NK-92 (cell line): ENCODE results near the gene KCNK13.
"Not testable (repeated sequence)": the region's sequence is repeated elsewhere in the genome, so short reads cannot be mapped to it uniquely, and the experiment has no call there.

Experiments
- DNase-seq: peaks from one replicate; lab custom pipeline; 2025; ENCODE audit not compliant: unreplicated experiment; lab: John Stamatoyannopoulos, UW

The KCNK13 gene

DNA sequence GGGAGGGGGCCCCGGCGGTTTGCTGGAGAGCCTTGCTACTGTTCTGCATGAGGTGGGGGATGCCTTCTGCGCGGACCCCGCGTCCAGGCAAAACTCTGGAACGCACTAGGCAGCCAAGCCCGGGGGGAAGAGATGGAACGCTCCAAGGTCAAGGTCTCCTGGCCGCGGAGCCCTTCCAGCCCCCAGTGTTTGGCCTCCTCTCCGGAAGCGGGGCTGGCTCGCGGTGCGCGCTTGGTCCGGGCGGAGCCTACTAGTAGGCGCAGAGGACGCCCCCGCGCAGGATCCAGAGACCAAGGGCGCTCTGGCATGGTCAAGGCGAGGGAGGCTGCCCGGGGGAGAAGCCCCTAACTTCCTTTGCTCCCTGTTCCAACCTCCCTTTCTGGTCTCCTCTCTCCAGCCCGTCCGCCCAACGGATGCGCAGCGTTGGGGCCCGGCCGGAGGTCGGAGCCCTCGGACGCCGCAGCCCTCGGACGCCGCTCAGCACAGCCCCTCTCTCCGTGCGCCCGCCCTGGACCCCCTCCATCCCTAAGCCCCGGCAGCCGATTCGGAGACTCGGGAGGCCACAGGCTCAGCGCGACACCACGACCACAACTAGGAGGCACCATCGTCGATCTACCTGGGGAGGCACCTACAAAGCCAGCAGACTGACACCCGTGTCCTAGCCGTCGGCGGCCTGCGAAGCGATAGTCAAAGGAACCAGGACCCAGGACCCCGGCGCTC, 669 bp upstream of the KCNK13 start:
- no peak for DNase-seq

DNA sequence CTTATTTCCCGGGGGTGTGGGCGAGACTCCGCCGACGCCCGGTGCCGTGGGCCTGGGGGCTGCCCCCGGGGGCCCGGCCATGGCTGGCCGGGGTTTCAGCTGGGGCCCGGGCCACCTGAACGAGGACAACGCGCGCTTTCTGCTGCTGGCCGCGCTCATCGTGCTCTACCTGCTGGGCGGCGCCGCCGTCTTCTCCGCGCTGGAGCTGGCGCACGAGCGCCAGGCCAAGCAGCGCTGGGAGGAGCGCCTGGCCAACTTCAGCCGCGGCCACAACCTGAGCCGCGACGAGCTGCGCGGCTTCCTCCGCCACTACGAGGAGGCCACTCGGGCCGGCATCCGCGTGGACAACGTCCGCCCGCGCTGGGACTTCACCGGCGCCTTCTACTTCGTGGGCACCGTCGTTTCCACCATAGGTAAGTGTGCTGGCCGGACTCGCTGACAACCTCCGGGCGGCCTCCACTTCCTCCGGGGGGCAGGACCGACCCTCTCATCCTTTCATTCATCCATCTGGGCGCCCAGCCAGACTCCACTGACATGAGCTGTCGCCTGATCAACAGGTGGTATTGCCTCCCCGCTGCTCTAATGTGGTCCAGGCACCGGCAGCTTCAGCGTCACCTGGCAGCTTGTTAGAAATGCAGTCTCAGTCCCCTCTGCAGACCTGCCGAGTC, 467 bp downstream of the KCNK13 start:
- DNase-seq, result no peak

DNA sequence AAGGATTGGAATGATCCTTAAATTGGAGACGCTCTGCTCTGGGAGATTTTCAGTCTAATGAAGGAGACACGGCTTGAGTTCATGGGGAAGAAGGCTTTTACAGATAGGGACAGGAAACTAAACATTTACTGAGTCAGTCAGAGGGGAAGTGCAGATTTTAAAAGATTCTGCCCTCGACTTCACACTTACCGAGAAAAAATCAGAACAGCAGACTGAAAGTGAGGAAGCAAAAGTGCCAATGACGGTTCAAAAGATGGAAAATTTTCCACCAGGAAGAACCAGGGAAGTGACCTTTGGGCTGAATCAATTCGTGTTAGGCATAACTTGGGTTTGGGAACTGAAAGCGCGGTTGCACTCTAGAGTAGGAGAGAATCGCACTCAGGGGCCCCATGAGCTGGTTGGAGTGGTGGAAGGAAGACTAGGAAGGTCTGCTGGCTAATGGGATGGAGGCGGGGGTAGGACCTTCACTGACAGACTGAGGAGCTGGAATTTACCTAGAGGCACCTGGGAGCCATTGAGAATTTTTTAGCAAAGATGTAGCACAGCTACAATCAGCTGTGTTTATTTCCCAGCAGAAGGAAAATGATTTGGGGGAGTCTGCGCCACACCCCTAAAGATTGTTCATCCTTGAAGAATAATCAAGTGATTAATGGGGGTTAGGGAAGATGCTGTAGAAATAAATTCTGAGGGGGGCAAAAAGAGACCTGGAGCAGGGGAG, 1.2 kb downstream of the KCNK13 start:
- no peak for DNase-seq

- no peak for DNase-seq
Measured at GRCh38 chr14:90072350-90072749, 10.6 kb downstream of the KCNK13 start.

DNA sequence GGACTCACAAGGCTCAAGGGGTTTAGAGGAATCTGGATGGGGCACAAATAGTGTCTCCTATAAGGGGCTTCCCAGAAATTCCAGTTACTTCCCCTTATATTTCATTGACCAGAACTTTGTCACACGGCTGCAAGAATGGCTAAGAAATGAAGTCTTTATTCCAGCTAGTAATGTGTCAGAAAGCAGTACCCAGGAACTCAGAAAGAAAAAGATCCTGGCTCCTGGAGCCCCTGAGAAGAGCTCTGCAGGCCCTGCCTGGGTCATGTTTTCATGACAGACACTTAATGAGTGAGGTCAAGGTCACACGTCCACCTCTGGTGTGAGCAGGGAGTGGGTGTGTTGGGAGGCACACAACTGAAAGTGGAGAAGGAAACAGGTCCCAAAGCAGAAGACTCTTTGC, 17.8 kb downstream of the KCNK13 start:
- DNase-seq, result no peak

GRCh38 chr14:90087433-90087832, 25.6 kb downstream of the KCNK13 start:
- no peak for DNase-seq

DNA sequence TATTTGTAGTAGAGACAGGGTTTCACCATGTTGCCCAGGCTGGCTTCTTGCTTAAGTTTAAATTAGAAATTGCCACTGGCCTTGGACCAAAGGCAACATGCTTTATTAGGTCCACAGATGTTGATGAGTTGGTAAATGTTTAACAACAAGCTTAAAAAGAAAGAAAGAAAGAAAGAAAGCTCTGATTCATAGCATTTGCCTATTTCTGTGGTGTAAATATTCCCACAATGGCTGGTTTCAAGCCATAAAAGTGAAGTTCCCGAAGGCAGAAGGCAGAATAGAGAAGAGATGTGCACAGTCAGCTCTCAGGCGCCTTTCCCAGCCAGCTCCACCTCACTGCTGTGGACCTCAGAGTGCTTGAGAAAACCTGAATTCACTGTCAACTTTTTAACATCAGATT, 26.4 kb downstream of the KCNK13 start:
- DNase-seq, result no peak

DNA sequence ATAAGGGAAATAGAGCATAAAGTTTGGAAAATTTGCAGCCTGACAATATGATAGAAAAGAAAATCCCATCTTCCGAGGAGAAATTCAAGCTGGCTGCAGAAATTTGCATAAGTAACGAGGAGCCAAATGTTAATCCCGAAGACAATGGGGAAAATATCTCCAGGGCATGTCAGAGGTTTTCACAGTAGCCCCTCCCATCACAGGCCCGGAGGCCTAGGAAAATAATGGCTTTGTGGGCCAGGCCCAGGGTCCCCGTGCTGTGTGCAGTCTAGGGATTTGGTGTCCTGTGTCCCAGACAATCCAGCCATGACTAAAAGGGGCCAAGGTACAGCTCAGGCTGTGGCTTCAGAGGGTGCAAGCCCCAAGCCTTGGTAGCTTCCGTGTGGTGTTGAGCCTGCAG, 27.7 kb downstream of the KCNK13 start:
- not testable (repeated sequence) for DNase-seq

DNA sequence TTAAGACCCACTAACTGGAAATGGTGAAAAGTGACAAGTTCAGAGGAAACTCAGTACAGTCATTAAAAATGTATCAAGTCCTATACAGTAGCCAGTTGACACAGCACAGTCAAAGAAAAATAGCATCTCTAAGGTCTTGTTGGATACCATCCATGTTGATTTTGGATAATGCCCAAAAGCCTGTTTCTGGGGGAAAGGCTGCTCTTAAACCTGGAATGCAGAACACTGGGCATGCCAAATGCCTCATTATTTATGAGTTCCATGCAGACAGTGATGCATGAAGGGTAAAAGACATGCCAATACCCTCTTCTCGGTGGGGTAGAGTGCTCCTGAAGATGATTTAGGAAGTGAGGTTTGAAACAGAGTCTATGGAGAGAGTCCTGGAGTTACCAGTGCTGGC, 29.6 kb downstream of the KCNK13 start:
- no peak for DNase-seq

GRCh38 chr14:90093942-90094595, 32.3 kb downstream of the KCNK13 start:
- no peak for DNase-seq

- DNase-seq, result no peak
Measured at GRCh38 chr14:90095096-90095495, 33.3 kb downstream of the KCNK13 start.

GRCh38 chr14:90096566-90096965, 34.8 kb downstream of the KCNK13 start:
- DNase-seq, result no peak

GRCh38 chr14:90103808-90104207, 42.0 kb downstream of the KCNK13 start:
- no peak for DNase-seq

GRCh38 chr14:90105756-90106155, 44.0 kb downstream of the KCNK13 start:
- no peak for DNase-seq

DNA sequence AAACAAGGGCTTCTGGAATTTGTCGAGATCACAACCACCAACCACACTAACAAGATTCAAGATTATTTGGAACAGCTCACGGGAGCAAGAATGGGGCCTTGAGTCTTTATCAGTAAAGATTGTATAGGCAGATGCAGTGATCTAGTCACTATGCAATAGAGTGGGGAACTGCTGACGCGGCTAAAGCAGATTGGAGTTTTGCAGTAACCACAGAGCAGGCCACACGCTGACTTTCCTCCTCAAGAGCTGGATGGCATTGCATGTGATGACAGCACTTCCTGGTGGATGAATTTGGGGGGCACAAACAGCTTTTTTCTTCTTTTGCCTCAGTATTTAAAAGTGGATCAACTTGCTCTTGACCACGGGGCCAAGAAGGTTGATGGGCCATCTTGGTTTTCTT, 46.0 kb downstream of the KCNK13 start:
- DNase-seq, result no peak

- DNase-seq, result no peak
Measured at GRCh38 chr14:90109858-90110257, 48.1 kb downstream of the KCNK13 start.

DNA sequence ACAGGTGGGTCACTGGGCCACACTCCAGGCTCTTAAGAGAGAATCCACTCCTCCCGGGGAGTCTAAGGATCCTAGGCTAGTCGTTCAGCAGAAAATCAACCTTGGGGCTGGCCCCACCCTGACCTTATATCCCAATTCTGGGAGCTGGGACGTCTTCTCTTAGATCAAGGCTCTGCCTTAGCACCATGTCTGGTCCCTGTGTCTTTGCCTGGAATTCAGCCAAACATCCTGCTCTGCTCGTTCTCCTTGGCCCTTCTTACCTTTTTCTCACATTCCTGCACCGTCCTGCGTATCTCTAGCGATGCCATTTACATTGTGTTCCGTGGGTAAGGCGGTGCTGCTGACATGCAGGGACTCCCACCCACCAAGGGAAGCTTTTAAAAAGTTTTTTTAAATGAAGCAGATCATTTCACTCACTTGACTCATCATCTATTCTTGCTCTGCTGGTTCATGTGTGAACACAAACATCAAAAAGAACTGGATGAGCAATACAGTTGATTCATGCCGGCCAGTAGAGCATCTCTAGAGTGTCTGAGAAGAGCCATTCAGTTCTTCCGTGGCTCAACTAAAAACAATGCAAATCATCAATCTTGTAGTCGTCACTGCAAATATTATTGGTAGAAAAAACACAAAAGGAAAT, 50.2 kb downstream of the KCNK13 start:
- DNase-seq, result no peak

DNA sequence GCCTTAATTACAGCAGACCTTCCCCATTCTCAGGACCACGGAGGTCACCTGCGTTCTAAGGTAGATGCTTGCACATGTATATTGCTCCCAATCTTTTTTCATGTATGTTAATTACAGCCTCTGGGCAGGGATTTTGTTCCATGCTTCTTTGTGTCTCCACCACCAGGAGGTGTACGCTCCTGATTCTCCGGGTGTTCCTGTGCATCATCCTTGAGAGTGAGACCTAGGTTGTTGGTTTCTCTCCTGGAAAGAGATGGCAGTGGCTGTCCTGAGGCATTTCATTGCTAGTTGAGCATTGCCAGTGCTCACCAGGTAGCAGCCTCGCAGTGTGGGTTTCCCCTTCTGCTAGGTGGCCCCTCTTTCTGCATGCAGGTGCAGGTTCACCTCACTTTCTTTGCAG, 52.8 kb downstream of the KCNK13 start:
- no peak for DNase-seq

DNA sequence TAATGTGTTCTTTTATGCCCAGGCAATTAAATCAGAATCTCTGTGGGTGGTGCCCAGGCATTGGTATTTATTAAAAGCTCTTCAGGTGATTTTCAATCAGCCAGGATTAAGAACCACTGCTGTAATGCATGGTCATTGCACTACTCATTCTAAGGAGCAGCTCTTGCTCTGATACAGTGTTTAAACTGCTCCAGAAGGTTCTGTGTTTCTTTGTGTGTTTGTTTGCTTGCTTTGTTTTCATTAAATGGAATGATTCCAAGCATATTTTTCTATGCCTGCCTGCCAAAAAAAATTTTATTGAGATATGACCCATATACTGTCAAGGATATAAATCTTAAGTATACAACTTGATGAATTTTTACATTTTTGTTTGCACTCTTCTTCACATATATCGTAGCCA, 54.0 kb downstream of the KCNK13 start:
- DNase-seq, result no peak

DNA sequence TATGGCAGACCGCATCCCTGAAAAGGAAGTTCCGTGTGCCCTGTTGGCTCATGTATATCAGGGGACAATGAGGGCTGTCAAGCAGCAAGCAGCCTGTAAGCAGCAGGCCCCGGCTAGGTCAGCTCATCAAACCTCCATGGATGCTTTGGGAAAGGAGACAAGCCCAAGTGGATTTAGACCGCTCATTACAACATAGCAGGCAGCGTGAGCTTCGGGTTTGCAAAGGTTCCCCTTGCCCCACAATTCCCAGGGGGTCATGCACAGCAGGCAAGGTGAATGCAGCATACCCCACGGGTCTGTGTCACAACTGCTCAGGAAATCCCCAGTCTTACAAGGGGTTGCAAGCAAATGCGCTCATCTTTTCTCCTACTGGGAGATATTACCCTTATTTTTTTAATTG, 54.6 kb downstream of the KCNK13 start:
- DNase-seq, result no peak

DNA sequence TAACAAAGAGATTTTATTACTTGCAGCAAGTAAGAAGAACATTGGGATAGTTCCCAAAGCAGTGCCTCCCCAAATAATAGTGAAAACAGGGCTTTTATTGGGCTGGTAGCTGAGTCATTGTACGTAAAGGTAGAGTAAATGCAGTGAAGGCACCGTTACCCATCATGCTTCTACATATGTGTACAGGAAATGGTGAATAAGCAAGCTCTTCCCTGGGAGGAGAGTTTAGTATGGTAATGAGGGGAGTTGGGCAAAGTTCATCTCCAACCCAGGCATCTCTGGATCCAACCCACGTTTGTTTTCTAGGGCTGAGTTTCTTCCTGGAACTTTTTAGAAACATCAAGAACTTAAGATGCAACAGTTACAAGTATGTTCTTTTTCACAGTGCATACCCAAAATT, 56.2 kb downstream of the KCNK13 start:
- DNase-seq, result no peak
